ENCODE results near the gene CNR1. TPM values are rescaled to one million over a fixed set of nuclear protein-coding genes. Genes with fewer than 3 reads are reported as not detected.

CNR1 gene
- total and polyA plus RNA-seq, 2 of the 4 experiments (the other 2 are of a cell fraction) = not detected

DNA sequence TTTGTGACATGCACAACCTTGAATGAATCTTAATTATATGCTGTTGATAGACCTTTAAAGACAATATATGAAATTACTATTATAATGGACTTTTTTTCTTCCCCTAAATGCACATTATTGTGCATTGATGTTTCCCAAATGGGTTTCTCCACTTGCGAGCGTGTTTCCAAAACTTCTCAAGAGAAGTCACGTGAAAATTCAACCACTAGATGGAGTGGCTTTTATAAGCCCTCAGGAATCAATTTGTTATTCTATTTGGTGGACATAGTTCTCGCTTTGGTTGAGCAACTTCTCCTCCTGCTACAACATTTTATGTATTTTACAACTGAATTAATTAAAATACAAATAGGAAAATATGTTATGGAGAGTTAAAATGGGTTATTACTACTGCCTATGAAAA, 9.0 kb downstream of the CNR1 start:
- in situ Hi-C loops (cut with MboI; ENCODE audit: low sequenced_read_pairs) (no loop called here), intact Hi-C loops (cut with micrococcal nuclease) (no loop called here), dilution Hi-C loops (cut with HindIII; ENCODE audit: low sequenced_read_pairs, unreplicated experiment) (no loop called here)
- no peak overlapping the region for H3K4ac ChIP-seq (ENCODE audit: low read depth, low read length)
- no peaks in the 10 kb centered on the region for H3K9me1 ChIP-seq (ENCODE audit: insufficient read depth, low read length)
- POLR2A ChIA-PET (ENCODE audit: unreplicated experiment) = no interaction called here
- H3K27ac ChIP-seq (ENCODE audit: insufficient read depth, low read length) = no peak overlapping the region
- H2BK120ac ChIP-seq (ENCODE audit: low read depth, low read length) = no peak overlapping the region
- no peak overlapping the region for H2AFZ ChIP-seq (replicated peaks; ENCODE audit: low read length, poor library complexity)
- H2BK5ac ChIP-seq (ENCODE audit: low read depth, low read length, poor library complexity, severe bottlenecking) = no peak overlapping the region
- no peak overlapping the region for H3K23ac ChIP-seq (ENCODE audit: low read depth, low read length)
- ATAC-seq (ENCODE audit: low read depth) = no peak
- H4K20me1 ChIP-seq (ENCODE audit: insufficient read depth, low read length) = no peaks in the 10 kb centered on the region
- H3K9me3 ChIP-seq (ENCODE audit: control insufficient read depth, insufficient read depth, low read length) = no peaks in the 10 kb centered on the region
- H4K5ac ChIP-seq (ENCODE audit: low read depth, low read length) = no peak overlapping the region
- H3K4me1 ChIP-seq (ENCODE audit: control insufficient read depth, insufficient read depth, low read length) = no peaks in the 10 kb centered on the region
- H2AK5ac ChIP-seq (ENCODE audit: low read depth, low read length) = no peak overlapping the region
- H3K9ac ChIP-seq (ENCODE audit: low read depth, low read length) = no peak overlapping the region
- no peak overlapping the region for H3K4me3 ChIP-seq (ENCODE audit: insufficient read depth, low read depth, low read length)
- H4K8ac ChIP-seq (ENCODE audit: low read depth in 2 of 2, low read length in 2 of 2) = no peak overlapping the region
- no peak overlapping the region for H3K56ac ChIP-seq (ENCODE audit: extremely low read depth, insufficient read depth, low read length)
- no peak overlapping the region for H2AK9ac ChIP-seq (replicated peaks; ENCODE audit: low read depth, low read length, poor library complexity)
- no peaks in the 10 kb centered on the region for H3K79me1 ChIP-seq (ENCODE audit: low read depth in 1 of 2, low read length in 2 of 2)
- CTCF ChIA-PET = no interaction called here
- TF ChIP-seq CHD1 (IDR thresholded peaks at IDR 0.05; ENCODE audit: low read depth, low read length) (no peak), SMC3 (IDR thresholded peaks at IDR 0.05; ENCODE audit: low read depth, low read length) (no peak), RAD21 (IDR thresholded peaks at IDR 0.05; ENCODE audit: low read length) (no peak), BHLHE40 (IDR thresholded peaks at IDR 0.05; ENCODE audit: low read depth, low read length) (no peak), RFX5 (IDR thresholded peaks at IDR 0.05; ENCODE audit: low read depth, low read length) (no peak), MAFK (IDR thresholded peaks at IDR 0.05; ENCODE audit: low read depth, low read length) (no peak), RCOR1 (IDR thresholded peaks at IDR 0.05; ENCODE audit: insufficient replicate concordance, low read length) (no peak), MAZ (IDR thresholded peaks at IDR 0.05; ENCODE audit: borderline replicate concordance, low read depth, low read length) (no peak), MXI1 (IDR thresholded peaks at IDR 0.05; ENCODE audit: borderline replicate concordance, low read depth, low read length) (no peak), NFE2L2 (IDR thresholded peaks at IDR 0.05; ENCODE audit: low read depth, low read length) (no peak)
- TF ChIP-seq, protein P1, sequence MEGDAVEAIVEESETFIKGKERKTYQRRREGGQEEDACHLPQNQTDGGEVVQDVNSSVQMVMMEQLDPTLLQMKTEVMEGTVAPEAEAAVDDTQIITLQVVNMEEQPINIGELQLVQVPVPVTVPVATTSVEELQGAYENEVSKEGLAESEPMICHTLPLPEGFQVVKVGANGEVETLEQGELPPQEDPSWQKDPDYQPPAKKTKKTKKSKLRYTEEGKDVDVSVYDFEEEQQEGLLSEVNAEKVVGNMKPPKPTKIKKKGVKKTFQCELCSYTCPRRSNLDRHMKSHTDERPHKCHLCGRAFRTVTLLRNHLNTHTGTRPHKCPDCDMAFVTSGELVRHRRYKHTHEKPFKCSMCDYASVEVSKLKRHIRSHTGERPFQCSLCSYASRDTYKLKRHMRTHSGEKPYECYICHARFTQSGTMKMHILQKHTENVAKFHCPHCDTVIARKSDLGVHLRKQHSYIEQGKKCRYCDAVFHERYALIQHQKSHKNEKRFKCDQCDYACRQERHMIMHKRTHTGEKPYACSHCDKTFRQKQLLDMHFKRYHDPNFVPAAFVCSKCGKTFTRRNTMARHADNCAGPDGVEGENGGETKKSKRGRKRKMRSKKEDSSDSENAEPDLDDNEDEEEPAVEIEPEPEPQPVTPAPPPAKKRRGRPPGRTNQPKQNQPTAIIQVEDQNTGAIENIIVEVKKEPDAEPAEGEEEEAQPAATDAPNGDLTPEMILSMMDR (conservative IDR thresholded peaks at IDR 0.05; ENCODE audit: low read depth, low read length) = no peak
- TF ChIP-seq, protein P2, sequence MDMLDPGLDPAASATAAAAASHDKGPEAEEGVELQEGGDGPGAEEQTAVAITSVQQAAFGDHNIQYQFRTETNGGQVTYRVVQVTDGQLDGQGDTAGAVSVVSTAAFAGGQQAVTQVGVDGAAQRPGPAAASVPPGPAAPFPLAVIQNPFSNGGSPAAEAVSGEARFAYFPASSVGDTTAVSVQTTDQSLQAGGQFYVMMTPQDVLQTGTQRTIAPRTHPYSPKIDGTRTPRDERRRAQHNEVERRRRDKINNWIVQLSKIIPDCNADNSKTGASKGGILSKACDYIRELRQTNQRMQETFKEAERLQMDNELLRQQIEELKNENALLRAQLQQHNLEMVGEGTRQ (IDR thresholded peaks at IDR 0.05; ENCODE audit: low read depth, low read length) = no peak
- no peak overlapping the region for H4K91ac ChIP-seq (ENCODE audit: insufficient read depth, low read depth, low read length)
- no peak overlapping the region for H3K18ac ChIP-seq (ENCODE audit: low read depth, low read length)
- no peak overlapping the region for H2BK20ac ChIP-seq (ENCODE audit: low read depth, low read length)
- H2BK15ac ChIP-seq (ENCODE audit: low read depth, low read length) = no peak overlapping the region
- no CpG with 5 or more reads among the region's 4 CpGs for WGBS, 2 experiments (ENCODE audit: extremely low coverage in 2 of 2, insufficient read length in 1 of 2)
- no peaks in the 10 kb centered on the region for H3K27me3 ChIP-seq (ENCODE audit: control insufficient read depth, insufficient read depth, low read length)
- H3K36me3 ChIP-seq (ENCODE audit: control insufficient read depth, insufficient read depth, low read length) = no peaks in the 10 kb centered on the region
- no peak overlapping the region for H3K4me2 ChIP-seq (ENCODE audit: low read depth, low read length)
- BruUV-seq (replicated peaks) = no TSS peak
- no peak for DNase-seq
- no peak overlapping the region for H3K14ac ChIP-seq (replicated peaks; ENCODE audit: low read depth, low read length)
